ENCODE results near the gene APC2. TPM values are rescaled to one million over a fixed set of nuclear protein-coding genes. Genes with fewer than 3 reads are reported as not detected.

Gene APC2
- total RNA-seq, 1 experiment from 2014 or later, result 0.68 TPM

DNA sequence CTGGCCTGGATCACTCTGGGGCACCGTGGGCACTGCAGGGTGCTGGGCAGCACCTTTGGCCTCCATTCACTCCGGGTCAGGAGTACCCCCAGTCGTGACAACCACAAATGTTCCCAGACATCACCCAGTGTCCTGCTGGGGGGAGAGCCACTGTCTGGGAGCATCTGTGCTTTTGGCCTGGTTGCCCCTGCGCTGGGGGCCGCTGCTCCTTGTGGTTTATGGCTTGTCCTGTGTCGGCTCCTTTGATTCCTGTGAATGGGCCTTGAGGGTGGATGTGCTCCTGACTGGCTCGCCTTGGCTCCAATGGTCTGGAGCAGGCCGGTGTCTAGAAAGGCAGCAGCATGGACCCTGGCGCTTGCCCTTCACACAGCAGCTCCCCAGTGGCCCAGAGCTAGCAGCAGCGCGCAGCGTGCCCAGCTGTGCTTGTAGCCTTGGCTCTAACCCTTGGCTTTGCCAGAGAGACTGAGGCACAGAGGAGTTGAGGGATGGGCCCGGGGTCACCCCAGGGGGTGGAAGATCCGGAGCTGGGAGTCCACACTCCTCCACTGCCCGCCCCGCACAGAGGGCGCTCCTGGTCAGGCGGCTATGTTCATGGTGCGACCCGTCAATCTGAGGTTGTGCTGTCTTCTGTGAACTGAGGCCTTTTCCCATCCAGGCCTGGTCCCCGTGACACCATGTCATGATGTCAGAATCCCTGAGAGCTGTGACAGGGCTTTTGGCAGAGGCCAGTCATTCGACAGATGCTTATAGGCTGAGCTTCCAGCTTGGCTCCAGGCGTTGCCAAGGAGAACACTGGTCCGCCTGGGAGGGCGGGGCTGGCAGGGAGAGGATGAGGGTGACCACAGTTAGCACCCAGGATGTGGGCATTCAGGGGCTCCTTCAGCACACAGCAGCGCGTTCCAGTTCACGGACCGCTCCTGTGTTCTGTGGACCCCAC, 38.4 kb upstream of the APC2 start:
- no peaks in the 10 kb centered on the region for H3K27me3 Mint-ChIP-seq (ENCODE audit: low read depth)
- no peak overlapping the region for H3K14ac ChIP-seq (ENCODE audit: insufficient read depth, low read length)
- no peak overlapping the region for H2BK20ac ChIP-seq (ENCODE audit: low read depth, low read length, poor library complexity, severe bottlenecking)
- no peak overlapping the region for H2BK5ac ChIP-seq (ENCODE audit: insufficient read length, low read length)
- H3K27me3 ChIP-seq (ENCODE audit: insufficient read depth, low read length), result no peaks in the 10 kb centered on the region
- H3K9ac ChIP-seq (ENCODE audit: extremely low read depth, insufficient read length, low read length), result no peak overlapping the region
- H3K18ac ChIP-seq (ENCODE audit: insufficient read length, low read depth, low read length), result no peak overlapping the region
- no peak overlapping the region for H3K23ac ChIP-seq (ENCODE audit: insufficient read length, low read depth, low read length)
- no peak overlapping the region for H4K91ac ChIP-seq (ENCODE audit: insufficient read length, low read depth, low read length)
- H2AK5ac ChIP-seq (ENCODE audit: insufficient read length, low read length), result no peak overlapping the region
- peaks cover 16 to 50% (median 35%) of the 10 kb centered on the region in 3 experiments for H3K36me3 Mint-ChIP-seq (ENCODE audit: insufficient read depth in 1 of 3, low read depth in 3 of 3)
- H3K9me3 ChIP-seq (ENCODE audit: control insufficient read depth, low read depth, low read length), result no peaks in the 10 kb centered on the region
- DNase-seq, result no peak
- no peak overlapping the region for H3K27ac ChIP-seq (ENCODE audit: insufficient read length, low read depth, low read length)
- H3K4ac ChIP-seq (ENCODE audit: low read depth, low read length), result no peak overlapping the region
- no CpG with 5 or more reads among the region's 29 CpGs for WGBS (ENCODE audit: extremely low coverage, insufficient read length, low lambda C conversion rate)
- H2BK120ac ChIP-seq (ENCODE audit: low read depth, low read length, poor library complexity, severe bottlenecking), result no peak overlapping the region
- no peak overlapping the region for H3K56ac ChIP-seq (ENCODE audit: insufficient read length, low read depth, low read length)
- H3K4me3 Mint-ChIP-seq, result peak overlapping the region in 1 of 2 experiments; percentile 21; a peak in 2 of 5 replicates
- no peak overlapping the region for H3T11ph ChIP-seq (ENCODE audit: low read length)
- peaks cover 49 to 55% of the 10 kb centered on the region in 2 experiments for H3K4me1 Mint-ChIP-seq
- H2BK12ac ChIP-seq (ENCODE audit: insufficient read length, low read depth, low read length), result no peak overlapping the region
- H4K5ac ChIP-seq (ENCODE audit: insufficient read length, low read depth, low read length), result no peak overlapping the region
- no peak overlapping the region for H2BK15ac ChIP-seq (ENCODE audit: low read depth, low read length)
- H3K27ac Mint-ChIP-seq, result peak overlapping the region in 2 of 3 experiments; percentile 64 to 97; a peak in 3 of 7 replicates
- H3K9me3 Mint-ChIP-seq, result peaks cover 0 to 2% of the 10 kb centered on the region in 2 experiments; a peak in 1 of 5 replicates
- H4K20me1 ChIP-seq (ENCODE audit: control insufficient read depth, insufficient read depth, insufficient read length), result no peaks in the 10 kb centered on the region
- no peak overlapping the region for H4K8ac ChIP-seq (replicated peaks; ENCODE audit: insufficient read length, low read depth, low read length)
- TF ChIP-seq, protein P1, sequence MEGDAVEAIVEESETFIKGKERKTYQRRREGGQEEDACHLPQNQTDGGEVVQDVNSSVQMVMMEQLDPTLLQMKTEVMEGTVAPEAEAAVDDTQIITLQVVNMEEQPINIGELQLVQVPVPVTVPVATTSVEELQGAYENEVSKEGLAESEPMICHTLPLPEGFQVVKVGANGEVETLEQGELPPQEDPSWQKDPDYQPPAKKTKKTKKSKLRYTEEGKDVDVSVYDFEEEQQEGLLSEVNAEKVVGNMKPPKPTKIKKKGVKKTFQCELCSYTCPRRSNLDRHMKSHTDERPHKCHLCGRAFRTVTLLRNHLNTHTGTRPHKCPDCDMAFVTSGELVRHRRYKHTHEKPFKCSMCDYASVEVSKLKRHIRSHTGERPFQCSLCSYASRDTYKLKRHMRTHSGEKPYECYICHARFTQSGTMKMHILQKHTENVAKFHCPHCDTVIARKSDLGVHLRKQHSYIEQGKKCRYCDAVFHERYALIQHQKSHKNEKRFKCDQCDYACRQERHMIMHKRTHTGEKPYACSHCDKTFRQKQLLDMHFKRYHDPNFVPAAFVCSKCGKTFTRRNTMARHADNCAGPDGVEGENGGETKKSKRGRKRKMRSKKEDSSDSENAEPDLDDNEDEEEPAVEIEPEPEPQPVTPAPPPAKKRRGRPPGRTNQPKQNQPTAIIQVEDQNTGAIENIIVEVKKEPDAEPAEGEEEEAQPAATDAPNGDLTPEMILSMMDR (conservative IDR thresholded peaks at IDR 0.05), result no peak
- no peak overlapping the region for H2AFZ ChIP-seq (ENCODE audit: low read length)
- no peak overlapping the region for H3K4me2 ChIP-seq (ENCODE audit: insufficient read depth, insufficient read length, low read length)
- H3K79me1 ChIP-seq (ENCODE audit: insufficient read depth, low read depth, low read length, poor library complexity, severe bottlenecking), result peaks cover under 1% of the 10 kb centered on the region
- H3K23me2 ChIP-seq (ENCODE audit: insufficient read length, low read depth, low read length, poor library complexity, severe bottlenecking), result peaks cover 6% of the 10 kb centered on the region
- H3K79me2 ChIP-seq (ENCODE audit: insufficient read depth, low read length), result peaks cover 69% of the 10 kb centered on the region
- no peaks in the 10 kb centered on the region; the same call in 1 of the 2 replicates for H3K4me1 ChIP-seq (ENCODE audit: insufficient read depth, low read length)
